Activated gamma-delta T cell (primary cell): ENCODE results near the gene BEST4.
"Not testable (repeated sequence)": the region's sequence is repeated elsewhere in the genome, so short reads cannot be mapped to it uniquely, and the experiment has no call there.

Experiments
- DNase-seq: peaks from one replicate; lab custom pipeline; 2025; lab: John Stamatoyannopoulos, UW
- total RNA-seq, 2 donors: gene quantifications; one replicate each; lab custom pipeline; 2026; lab: John Stamatoyannopoulos, UW

BEST4 gene
- total RNA-seq, result 1.9 to 3.3 reads per million in 2 donors

DNA sequence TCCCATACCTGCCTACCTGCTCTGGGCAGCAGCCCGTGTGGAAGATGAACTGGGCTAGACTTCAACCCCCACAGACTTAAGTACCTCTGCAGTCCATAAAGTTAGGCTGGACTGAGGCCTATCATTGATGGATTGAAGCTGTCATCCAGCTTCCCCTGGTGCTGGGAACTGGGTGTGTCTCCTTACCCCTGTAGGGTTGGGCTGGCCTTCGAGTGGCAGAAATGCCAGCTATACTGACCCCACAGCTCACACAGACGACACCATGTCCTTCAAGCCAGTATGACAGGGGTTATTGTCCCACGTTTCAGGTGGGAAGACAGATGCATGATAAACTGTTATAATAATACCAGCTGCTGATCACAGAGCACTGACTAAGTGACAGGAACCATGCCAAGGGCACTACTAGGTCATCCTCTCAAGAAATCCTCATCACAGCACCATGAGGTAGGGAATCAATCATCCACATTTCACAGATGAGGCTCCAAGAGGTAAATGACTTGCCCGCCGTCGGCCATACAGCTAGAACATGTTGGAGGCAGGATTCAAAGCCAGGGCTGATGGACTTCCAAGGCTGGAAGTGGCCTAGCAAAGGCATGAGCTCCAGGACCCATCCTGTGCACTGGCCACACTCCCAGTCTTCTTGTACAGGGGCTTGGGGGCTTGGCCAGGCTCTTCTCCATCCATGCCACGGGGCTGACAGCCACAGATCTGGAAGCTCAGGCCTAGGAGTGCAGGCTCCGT is at the start of gene BEST4:
BEST4 (minus strand) TSS at position 51 of the 741 bp plus-strand sequence. CDS start 465 bp downstream, outside the sequence.
- DNase-seq, result no peak

DNA sequence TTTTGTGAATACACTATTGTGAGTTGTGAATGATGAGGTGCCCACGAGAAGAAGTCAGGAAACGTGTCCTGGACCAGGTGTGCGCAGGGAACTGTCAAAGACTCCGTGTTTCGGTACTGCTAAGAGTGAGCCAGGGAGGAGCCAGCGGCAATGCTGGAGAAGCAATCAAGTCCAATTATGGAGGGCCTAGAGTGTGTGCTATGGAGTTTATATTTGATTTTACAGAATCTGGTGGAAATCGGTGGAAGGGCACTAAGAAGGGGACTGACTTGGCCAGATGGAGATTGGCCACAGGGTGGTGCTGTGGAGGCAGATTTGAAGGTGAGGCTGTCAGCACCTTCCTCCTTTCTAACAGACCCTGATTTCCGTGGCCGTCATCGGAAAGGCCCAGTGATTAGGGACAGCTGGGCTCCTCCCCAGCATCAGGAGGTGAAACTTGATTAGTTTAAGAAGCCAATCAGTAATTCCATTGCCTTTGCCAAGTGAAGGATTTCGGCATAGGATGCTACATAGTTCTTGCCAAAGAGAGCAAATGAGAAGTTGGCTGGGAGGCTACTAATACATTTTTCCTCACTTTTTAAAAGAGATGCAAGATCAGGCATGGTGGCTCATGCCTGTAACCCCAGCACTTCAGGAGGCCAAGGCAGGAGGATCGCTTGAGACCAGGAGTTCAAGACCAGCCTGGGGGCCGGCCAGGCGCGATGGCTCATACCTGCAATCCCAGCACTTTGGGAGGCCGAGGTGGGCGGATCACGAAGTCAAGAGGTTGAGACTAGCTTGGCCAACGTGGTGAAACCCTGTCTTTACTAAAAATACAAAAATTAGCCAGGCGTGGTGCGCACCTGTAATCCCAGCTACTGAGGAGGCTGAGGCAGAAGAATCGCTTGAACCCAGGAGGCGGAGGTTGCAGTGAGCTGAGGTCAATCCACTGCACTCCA is 48.0 kb upstream of the BEST4 start:
- no peak for DNase-seq

DNA sequence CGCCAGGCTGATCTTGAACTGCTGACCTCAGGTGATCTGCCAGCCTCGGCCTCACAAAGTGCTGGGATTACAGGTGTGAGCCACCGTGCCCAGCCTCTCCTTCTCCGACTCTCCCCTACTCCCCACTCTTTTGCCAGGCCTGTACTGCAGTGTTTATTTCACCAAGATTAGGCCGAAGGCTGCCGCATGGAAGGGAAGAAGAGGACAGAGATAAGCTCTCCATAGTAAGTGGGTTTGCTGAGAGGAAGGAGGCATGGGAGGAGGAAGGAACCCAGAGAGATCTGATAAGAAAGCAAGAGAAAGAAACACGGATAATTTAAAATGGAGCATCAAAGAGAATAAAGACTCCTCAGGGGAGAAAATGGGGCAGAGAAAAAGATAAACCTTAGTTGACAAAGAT is 46.4 kb upstream of the BEST4 start:
- DNase-seq, result no peak

DNA sequence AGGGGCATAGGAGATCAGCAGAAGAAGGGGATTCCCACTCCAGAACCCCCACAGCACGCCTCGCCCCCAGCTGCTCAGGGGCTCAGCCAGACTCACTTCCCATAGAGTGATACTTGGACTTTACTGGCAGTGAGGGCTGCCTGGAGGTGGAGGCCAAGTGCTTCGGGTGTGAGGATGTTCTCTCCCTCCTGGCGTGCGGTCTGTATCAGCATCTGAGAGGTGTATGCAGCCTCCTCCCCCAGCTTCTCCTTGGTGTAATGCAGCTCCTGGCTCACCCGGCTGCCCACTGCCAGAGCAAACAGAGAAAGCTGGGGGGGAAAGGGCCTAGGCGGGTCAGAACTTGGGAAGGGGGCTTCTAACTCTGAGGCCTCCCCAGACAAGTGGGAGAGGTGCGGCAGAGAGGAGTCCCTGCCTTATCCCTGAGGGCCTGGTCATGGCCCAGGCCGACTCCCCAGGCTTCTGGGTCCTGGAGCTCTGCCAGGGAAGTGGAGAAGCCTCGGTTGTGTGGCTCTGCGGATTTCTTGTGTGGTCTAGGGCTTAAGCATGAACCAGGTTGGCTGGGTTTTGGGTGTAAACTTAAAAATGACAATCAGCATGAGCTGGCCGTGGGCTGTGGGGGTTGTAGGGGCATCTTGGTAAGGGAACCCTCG is 44.2 kb upstream of the BEST4 start:
- no peak for DNase-seq

DNA sequence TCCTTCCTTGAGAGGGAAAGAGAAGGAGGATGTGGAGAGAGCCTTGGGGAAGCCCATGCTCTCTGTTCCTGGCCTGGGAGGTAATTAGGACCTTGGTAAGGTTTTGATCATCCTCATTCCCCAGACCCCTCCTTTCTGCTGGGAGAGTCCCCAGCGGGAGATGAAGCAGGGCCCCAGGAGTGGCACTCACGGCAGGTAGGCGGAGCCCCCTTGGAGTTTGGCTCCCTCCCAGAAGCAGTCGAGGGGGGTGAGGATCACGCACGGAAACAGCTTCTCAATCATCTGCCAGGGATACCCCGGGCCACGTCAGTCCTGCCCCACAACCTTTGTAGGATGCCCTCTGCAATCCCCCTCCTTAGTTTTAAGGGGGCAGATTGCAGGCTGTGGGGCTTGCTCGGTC is 43.5 kb upstream of the BEST4 start:
- DNase-seq, result no peak

DNA sequence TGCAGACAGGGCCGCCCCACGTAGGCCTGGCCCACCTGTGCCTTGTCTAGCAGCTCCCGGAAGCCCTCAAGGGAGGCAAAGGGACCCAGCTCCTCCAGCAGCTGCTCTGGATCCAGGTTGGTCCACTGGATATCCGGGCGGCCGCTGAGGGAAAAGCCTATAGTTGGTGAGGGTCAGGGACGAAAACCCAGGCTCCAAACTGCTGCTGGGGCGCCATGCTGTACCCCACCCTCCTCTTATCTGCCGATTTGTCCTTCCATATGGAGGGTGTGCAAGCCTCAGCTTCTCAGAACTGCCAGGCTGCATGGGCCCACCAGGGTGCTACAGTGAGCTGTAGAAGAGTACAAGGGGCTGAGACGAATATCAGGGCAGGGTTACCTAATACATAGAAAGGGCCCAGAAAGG is 42.9 kb upstream of the BEST4 start:
- no peak for DNase-seq

DNA sequence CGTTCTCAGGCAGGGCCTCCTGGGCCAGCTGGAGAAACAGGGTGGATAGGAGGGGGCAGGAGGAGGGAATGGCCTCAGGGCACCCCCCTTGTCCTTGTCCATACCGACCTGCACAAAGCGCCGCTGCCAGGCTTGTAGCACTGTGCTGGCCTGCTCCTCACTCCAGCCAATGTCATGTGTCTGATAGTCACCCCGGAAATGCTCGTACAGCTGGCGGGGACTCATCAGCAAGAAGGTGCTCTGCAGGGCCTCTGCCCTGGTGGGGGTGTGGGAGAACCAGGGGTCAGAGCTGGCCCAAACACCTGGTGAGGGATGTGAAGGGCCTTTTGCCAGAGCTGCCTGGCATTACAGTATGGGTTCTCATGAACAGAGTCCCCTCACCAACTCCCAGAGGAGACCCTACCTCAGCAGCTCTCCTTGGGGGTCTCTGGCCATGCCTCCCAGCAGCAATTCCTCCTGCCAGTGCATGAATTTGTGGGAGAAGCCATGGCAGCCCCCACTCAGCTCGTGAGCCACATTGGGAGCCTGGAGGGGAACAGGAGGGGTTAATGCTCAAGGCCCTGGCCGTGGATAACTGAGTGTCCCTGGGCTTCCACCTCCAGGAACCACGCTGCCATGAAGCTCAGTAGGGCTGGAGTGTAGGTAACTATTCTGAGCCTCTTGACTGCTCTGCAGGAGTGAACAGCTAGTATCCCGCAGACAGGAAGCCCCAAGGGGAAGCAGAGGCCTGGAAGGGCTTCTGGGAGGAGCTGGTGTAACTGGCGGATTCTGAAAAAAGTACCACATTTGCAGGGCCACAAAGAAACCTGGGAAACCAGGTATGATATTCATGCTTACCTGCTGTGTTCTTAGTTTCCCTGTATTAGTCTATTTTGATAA is 41.8 kb upstream of the BEST4 start:
- no peak for DNase-seq

DNA sequence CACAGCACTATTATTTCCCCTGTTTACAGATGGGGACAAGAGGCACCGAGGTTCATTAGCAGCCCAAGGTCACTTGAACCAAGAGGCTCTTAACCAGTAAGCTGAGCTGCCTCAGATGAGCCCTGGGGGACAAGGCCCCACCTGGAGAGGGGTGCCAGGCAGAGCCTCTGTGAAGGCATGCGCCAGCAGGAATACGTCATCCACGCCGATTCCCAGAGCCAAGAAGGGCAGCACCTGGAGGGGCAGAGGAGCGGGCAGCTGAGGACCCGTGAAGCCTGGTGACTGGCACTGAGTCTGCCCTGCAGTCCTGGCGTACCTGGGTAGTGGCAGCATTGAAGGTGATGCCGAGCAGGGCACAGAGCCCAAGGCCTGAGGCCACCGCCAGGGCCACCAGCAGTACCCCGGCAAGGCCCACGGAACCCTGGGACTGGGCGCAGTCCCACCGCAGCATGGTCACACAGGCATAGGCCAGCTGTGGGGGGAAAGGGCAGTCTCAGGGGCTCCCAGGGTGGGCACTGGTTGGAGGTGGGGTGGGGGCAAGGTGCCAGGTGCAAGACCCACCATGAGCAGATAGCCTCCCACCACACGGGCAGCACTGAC is 41.0 kb upstream of the BEST4 start:
- DNase-seq, result no peak

DNA sequence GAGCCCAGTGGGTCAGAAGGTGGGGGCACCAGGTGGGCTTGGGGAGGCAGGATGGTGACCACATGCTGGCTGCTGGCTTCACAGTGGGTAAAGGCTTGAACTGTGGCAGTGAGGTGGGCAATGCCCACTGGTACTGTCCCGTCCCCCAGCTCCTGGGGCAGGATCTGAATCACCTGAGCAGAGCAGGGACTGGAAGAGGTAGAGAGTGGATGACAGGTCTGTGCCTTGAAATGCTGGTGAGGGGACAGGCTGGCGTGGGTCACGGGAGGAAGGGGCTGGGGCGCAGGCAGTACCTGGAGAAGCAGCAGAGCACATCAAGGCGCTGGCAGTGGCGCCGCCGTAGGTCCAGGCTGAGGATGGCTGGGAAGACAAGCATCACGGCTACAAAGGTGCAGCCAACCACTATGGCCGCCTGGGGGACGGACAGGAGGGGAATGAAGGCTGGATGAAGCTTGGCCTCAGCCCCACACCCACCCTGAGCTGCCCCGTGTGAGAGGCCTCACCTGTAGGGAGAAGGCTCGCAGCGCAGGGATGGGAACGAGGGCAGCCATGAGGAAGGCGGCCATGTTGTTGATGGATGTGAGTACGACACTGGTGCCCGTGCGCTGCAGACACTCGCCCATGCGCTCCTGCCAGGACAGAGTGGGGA is 40.2 kb upstream of the BEST4 start:
- no peak for DNase-seq

DNA sequence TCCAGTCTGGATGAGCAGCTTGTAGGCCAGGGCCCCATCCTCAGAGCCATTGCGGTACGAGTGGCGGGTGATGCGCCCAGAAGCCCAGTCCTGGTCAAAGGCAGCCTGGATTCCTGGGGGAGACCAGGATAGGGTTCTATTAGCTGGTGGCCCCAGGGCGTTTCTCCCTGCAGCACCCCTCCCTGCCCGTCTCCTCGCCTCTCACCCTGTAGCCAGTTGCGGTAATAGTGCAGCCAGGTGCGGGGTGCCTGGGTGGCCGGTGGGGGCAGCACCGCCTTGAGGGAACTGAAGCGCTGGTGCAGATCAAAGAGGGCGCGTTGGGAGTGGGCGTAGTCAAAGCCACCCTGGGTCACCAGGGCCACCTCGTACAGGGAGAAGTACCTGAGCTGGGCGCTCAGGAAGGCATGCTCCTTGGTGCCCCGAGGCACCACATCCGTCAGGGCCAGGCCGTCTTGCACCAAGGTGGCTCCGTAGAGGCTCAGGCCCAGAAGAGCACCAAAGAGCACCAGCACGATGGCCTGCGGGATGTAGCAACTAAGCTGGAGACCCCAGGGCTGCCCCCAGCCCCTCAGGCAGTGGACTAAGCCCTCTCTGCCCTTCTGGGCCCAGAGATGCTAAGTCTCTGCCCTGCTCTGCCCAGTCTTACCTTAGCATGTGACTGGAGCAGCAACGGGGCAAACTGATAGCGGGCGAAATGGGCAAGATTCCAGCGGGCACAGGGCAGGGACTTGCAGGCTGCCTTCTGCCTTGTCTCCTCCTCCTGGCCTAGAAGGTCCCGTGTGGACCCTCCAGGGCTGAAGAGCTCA is 39.4 kb upstream of the BEST4 start:
- DNase-seq, result no peak

DNA sequence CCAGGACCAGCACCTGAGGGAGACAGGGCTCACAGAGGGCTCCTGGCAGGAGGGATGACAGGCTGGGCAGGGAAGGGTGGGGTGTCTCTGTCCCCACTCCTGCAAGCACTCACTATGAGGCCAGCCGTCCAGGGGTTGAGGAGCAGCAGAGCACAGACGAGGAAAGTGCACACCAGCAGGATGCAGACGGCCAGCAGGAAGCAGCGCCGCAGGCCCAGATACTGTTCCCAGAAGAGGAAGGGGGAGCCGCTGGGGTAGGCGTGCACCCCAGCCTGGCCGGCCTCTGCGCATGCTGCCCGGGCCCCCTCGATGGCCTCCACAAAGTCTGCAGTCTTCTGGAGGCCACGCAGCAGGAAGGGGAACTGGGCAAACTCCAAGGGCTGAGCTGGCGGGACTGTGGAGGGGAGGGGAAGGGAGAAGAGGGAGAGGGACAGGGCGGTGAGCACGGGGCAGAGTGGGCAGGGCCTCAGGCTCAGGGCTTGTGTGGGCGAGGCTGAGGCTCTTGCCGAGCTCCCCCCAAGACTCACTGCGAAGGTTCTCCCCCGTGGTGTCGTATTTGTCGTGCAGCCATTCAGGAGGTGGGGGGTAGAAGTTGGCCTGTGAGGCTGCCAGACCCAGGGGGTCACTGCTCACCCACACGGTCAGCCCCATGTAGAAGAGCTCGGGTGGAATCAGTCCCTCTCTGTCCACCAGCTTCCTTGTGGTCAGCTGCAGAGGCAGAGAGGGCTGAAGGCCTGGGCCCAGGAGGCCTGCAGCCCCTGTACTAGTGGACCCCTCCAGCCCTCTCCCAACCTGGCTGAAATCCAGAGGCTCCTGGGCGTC is 38.6 kb upstream of the BEST4 start:
- no peak for DNase-seq

DNA sequence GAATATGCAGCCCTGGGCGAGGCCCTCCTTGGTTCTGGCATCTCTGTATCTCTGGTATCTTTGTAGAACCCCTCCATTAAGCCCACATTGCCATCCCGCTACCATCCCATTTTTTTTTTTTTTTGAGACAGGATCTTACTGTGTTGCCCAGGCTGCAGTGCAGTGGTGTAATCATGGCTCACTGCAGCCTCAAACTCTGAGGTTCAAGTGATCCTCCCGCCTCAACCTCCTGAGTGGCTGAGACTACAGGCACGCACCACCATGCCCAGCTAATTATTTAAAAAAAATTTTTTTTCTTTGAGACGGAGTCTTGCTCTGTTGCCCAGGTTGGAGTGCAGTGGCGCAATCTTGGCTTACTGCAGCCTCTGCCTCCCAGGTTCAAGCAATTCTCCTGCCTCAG is 36.4 kb upstream of the BEST4 start:
- not testable (repeated sequence) for DNase-seq

DNA sequence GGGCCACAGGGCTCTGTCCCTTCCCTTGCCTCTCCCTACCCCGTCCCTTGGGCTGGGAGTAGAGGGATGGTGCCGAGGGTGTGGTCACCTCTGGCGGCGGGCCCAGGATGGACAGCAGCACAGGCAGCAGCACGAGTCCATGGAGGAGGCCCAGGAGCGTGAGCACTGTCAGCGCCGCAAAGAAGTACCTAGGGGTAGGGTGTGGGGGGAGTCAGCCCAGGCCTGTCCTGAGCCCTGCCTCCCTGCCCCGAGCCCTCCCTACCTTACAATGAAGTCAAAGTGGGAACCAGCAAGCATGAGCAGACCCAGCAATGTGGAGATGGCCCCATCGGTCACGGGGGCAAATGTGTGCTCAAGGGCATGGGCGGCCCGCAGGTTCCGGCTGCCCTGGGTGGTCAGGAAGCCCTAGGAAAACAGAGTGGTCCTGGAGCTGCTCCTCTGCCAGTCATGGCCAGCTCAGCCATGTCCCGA is 35.0 kb upstream of the BEST4 start:
- no peak for DNase-seq

DNA sequence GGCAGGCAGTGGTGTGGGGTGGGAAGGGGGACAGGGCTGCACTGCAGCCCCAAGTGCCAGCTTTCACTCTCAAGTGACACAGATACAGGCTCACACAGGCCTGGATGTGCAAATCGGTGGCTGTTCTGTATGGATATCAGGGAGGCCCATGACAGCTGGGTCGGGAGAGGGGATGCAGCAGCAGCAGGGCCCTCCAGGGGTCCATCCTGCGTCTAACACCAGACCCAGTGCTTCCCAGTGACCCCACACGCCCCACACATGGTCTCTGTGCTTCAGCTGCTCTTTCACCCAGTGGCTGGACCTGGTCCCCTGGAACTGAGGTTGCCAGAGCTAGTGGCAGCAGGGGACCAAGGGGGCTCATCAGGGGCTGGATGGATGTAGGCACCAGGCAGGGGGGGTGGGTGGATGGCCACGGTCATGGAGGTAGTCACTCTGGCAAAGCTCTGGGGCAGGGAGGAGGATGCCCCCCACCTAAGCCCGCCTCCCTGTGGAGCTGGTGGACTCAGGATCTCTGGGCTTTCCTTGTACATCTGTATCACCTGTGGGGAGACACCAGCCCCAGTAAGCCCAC is 34.2 kb upstream of the BEST4 start:
- no peak for DNase-seq

DNA sequence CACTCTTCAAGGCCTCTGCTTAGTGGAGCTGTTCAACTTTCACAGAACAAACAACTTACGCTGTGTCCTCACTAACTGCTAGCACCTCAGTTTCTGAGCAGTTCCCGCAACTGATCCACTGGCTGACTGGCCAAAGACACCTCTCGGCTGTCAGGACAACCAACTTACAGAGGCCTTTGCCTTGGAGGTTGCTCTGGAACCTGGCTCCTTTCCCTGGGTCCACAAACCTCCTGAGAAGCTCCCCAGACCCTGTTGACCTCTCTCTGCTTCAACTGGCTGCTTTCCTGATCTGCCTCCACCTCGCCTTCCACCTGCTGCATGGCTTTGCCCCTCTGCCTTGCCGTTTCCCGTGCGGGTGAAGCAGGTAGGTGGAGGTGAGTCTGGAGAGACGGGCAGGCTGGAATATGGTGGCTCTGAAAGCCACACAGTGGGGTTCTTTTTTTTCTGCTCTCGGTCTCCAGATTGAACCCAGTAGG is 33.3 kb upstream of the BEST4 start:
- DNase-seq, result no peak

DNA sequence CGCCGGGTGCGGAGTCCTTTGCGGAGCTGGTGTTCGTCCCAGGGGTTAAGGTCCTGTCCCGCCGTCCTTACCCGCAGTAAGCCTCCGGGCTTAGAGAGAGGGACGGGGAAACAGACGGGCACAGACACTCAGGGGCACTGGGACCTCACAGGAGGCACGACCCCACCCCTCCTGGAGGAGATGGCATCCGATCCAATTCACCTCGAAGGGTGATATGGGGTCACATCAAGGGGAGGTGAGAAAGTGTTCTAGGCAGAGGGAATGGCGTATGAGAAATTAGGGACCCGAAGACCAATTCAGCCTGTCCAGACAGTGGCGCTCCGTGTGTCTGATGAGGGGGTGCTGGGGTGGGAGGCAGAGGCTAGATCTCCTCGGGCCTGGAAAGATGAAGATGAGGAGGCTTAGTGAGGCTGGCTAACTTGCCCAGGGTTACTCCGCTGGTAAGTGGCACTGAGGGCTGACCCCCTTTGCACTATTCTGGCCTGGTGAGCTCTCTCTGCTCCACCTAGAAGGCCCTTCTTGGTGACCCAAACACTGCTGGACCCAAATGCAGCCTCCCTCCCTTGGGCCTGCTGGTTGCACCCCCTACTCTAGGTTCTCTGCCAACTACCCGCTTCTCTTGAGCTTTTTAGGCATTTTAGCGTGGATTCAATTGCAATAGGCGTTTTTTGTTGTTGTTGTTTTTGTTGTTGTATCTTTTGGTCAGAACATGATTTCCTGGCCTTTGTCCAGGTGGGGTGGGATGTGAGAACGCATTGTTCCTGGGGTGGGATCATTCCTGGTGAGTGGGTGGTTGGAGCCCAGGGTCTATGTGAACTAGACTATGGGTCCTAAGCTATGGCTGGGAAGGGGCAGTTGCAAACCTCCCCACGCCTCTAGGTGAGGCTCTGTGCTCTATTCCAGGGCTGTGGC is 32.6 kb upstream of the BEST4 start:
- no peak for DNase-seq
